GM23338 (cell line): ENCODE data around the gene FLNB. TPM values are rescaled to one million over a fixed set of nuclear protein-coding genes. Genes with fewer than 3 reads are reported as not detected.
A peak's percentile ranks its signal among the peaks of the same experiment; 100 is the strongest.
"Not testable (repeated sequence)": the region's sequence is repeated elsewhere in the genome, so short reads cannot be mapped to it uniquely, and the experiment has no call there.

Experiments used
- ATAC-seq: fragments of 200-7000 bp; cut with Tn5 transposase; 3 replicates; pipeline ENCODE4 v1.9.1; 2020
- DNase-seq: peaks from one replicate; pipeline ENCODE4 v3.0.0-alpha.2; 2015; ENCODE audit warnings: low spot score
- H2AFZ ChIP-seq: fragments of 200-600 bp; sonication (generic); 2 replicates; pipeline ENCODE4 v1.8.0; 2016; ENCODE audit warnings: antibody characterized with exemption, mild to moderate bottlenecking, moderate library complexity
- H3F3A ChIP-seq: fragments of 200-600 bp; sonication (generic); replicated peaks from 2 replicates; pipeline ENCODE4 v1.8.0; 2017; ENCODE audit warnings: antibody characterized with exemption, mixed run types, low read depth
- H3K27ac ChIP-seq: fragments of 200-600 bp; sonication (generic); 2 replicates; pipeline ENCODE4 v1.6.1; 2016; ENCODE audit warnings: low read depth
- H3K27me3 ChIP-seq: fragments of 200-600 bp; sonication (generic); 2 replicates; pipeline ENCODE4 v1.8.0; 2016; ENCODE audit warnings: mild to moderate bottlenecking, mixed run types, moderate library complexity; ENCODE audit not compliant: insufficient read depth
- H3K36me3 ChIP-seq: fragments of 200-600 bp; sonication (generic); 2 replicates; pipeline ENCODE4 v1.8.0; 2016; ENCODE audit warnings: mild to moderate bottlenecking; ENCODE audit not compliant: insufficient read depth
- H3K4me1 ChIP-seq: fragments of 200-600 bp; sonication (generic); 2 replicates; pipeline ENCODE4 v1.8.0; 2016; ENCODE audit warnings: mild to moderate bottlenecking, moderate library complexity; ENCODE audit not compliant: insufficient read depth
- H3K4me2 ChIP-seq: fragments of 200-600 bp; sonication (generic); 2 replicates; pipeline ENCODE4 v1.7.1; 2017; ENCODE audit warnings: mixed run types
- H3K4me3 ChIP-seq: fragments of 200-600 bp; sonication (generic); 2 replicates; pipeline ENCODE4 v1.6.1; 2016; ENCODE audit warnings: mixed run types
- H3K79me2 ChIP-seq: fragments of 200-600 bp; sonication (generic); replicated peaks from 2 replicates; pipeline ENCODE4 v1.8.0; 2017; ENCODE audit warnings: mild to moderate bottlenecking; ENCODE audit not compliant: insufficient read depth
- H3K9me2 ChIP-seq: fragments of 200-600 bp; sonication (generic); 2 replicates; pipeline ENCODE4 v1.8.0; 2017; ENCODE audit not compliant: insufficient read depth
- H4K20me1 ChIP-seq: fragments of 200-600 bp; sonication (generic); replicated peaks from 2 replicates; pipeline ENCODE4 v1.8.0; 2017; ENCODE audit warnings: mild to moderate bottlenecking; ENCODE audit not compliant: insufficient read depth
- H3K27ac Mint-ChIP-seq: 2 replicates; pipeline ENCODE4 v1.8.0; 2020; ENCODE audit warnings: inconsistent platforms, mild to moderate bottlenecking, moderate library complexity, mixed read lengths
- H3K27me3 Mint-ChIP-seq: 3 replicates; pipeline ENCODE4 v1.8.0; 2022; ENCODE audit warnings: low read depth, mild to moderate bottlenecking, moderate library complexity, mixed read lengths, inconsistent platforms; ENCODE audit not compliant: insufficient read depth, poor library complexity
- H3K36me3 Mint-ChIP-seq: 3 replicates; pipeline ENCODE4 v1.8.0; 2021; ENCODE audit warnings: low read depth, mild to moderate bottlenecking, inconsistent platforms, moderate library complexity, mixed read lengths
- H3K4me1 Mint-ChIP-seq: 3 replicates; pipeline ENCODE4 v1.8.0; 2020; ENCODE audit warnings: mild to moderate bottlenecking, inconsistent platforms, mixed read lengths
- H3K4me3 Mint-ChIP-seq: 3 replicates; pipeline ENCODE4 v1.8.0; 2021; ENCODE audit warnings: moderate library complexity, mild to moderate bottlenecking, inconsistent platforms, mixed read lengths
- H3K9me3 Mint-ChIP-seq: 3 replicates; pipeline ENCODE4 v1.8.0; 2020; ENCODE audit warnings: moderate library complexity, mild to moderate bottlenecking, inconsistent platforms, mixed read lengths
- JUNB ChIP-seq: IDR thresholded peaks from one replicate; pipeline ENCODE4 v1.6.1; 2016; ENCODE audit warnings: antibody characterized with exemption; ENCODE audit not compliant: unreplicated experiment
- NANOG ChIP-seq: IDR thresholded peaks from 2 replicates; pipeline ENCODE4 v1.6.1; 2016; ENCODE audit warnings: antibody characterized with exemption, borderline replicate concordance
- STAT1 ChIP-seq: IDR thresholded peaks from one replicate; pipeline ENCODE4 v1.6.1; 2016; ENCODE audit warnings: antibody characterized with exemption; ENCODE audit not compliant: unreplicated experiment
- ZNF114 ChIP-seq: fragments of 250-450 bp; sonication (Bioruptor Pico); IDR thresholded peaks from 2 replicates; pipeline ENCODE4 v1.5.0; 2020; ENCODE audit warnings: mild to moderate bottlenecking, moderate library complexity
- ZNF331 ChIP-seq: fragments of 250-450 bp; sonication (Bioruptor Pico); IDR thresholded peaks from 2 replicates; pipeline ENCODE4 v1.5.0; 2020; ENCODE audit warnings: low read depth, mild to moderate bottlenecking, moderate library complexity
- polyA plus RNA-seq: library from polyadenylated mRNA; unstranded; fragments of >200 nt; fragmentation: Nextera tagmentation; extraction: Ambion mirVana; gene quantifications from 2 replicates; pipeline ENCODE4 v1.2.1, GENCODE V29; 2016
- total RNA-seq: library from RNA; depleted of rRNA; stranded (reverse); fragments of >200 nt; shearing (Covaris generic); gene quantifications from 2 replicates; pipeline ENCODE4 v1.2.3, GENCODE V29; 2014
- TF ChIP-seq, protein P1 (sequence below), 2 experiments: fragments of 200-600 bp in 1 of 2; sonication (generic) in 1 of 2; conservative IDR thresholded peaks; 2 replicates each; pipeline versions ENCODE4 v1.5.1 to v1.6.1; 2016 to 2017; ENCODE audit warnings: antibody characterized with exemption in 2 of 2, low read depth in 2 of 2, mild to moderate bottlenecking in 2 of 2, moderate library complexity in 1 of 2
- TF ChIP-seq, protein P2 (sequence below): fragments of 250-450 bp; sonication (Bioruptor Pico); IDR thresholded peaks from 2 replicates; pipeline ENCODE4 v1.5.0; 2020; ENCODE audit warnings: mild to moderate bottlenecking, moderate library complexity

Gene FLNB
- total and polyA plus RNA-seq, 2 experiments from 2014 or later = 39.7 to 179 TPM

DNA sequence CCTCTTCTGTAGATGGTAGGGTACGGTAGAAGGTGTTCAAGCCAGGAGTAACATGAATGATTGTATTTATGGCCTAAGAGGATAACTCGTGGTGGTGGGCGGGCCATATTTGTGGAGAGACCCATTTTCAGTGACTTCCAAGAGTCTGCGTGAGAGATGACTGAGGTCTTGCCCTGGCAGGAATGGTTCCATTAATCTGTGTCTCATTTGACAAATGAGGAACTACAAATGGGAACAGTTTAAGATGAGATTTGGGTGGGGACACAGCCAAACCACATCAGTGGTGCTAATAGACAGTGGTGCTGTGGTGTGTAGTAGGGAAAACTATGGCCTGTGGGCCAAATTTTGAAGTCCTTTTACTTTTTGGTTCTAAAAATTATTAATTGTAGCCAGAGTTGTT is 47.1 kb downstream of the FLNB start:
- no peaks in the 10 kb centered on the region for H3K36me3 ChIP-seq
- no peak overlapping the region for H3K4me3 ChIP-seq
- no peak for ATAC-seq
- TF ChIP-seq ZNF331 (CRISPR knock-in tag) (no peak), JUNB (no peak), NANOG (no peak)
- TF ChIP-seq, protein P1, sequence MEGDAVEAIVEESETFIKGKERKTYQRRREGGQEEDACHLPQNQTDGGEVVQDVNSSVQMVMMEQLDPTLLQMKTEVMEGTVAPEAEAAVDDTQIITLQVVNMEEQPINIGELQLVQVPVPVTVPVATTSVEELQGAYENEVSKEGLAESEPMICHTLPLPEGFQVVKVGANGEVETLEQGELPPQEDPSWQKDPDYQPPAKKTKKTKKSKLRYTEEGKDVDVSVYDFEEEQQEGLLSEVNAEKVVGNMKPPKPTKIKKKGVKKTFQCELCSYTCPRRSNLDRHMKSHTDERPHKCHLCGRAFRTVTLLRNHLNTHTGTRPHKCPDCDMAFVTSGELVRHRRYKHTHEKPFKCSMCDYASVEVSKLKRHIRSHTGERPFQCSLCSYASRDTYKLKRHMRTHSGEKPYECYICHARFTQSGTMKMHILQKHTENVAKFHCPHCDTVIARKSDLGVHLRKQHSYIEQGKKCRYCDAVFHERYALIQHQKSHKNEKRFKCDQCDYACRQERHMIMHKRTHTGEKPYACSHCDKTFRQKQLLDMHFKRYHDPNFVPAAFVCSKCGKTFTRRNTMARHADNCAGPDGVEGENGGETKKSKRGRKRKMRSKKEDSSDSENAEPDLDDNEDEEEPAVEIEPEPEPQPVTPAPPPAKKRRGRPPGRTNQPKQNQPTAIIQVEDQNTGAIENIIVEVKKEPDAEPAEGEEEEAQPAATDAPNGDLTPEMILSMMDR (conservative IDR thresholded peaks at IDR 0.05; ENCODE audit: low read depth in 2 of 2) = no peak
- H3K4me2 ChIP-seq = no peak overlapping the region
- peaks cover 38% of the 10 kb centered on the region for H3K4me1 ChIP-seq
- no peak for DNase-seq
- Mint-ChIP-seq H3K27ac (no peak overlapping the region), H3K4me1 (peaks cover 43% of the 10 kb centered on the region), H3K36me3 (no peaks in the 10 kb centered on the region; the same call in 2 of the 3 replicates), H3K27me3 (peaks cover 5% of the 10 kb centered on the region), H3K9me3 (no peaks in the 10 kb centered on the region), H3K4me3 (no peak overlapping the region; the same call in 2 of the 3 replicates)
- peaks cover 99% of the 10 kb centered on the region for H3K79me2 ChIP-seq
- peaks cover 9% of the 10 kb centered on the region; the same call in 1 of the 2 replicates for H4K20me1 ChIP-seq
- no peaks in the 10 kb centered on the region for H3F3A ChIP-seq
- peak overlapping the region; percentile 69; the same call in 1 of the 2 replicates for H3K27ac ChIP-seq
- H3K27me3 ChIP-seq = no peaks in the 10 kb centered on the region
- no peaks in the 10 kb centered on the region for H3K9me2 ChIP-seq
- H2AFZ ChIP-seq = no peak overlapping the region

DNA sequence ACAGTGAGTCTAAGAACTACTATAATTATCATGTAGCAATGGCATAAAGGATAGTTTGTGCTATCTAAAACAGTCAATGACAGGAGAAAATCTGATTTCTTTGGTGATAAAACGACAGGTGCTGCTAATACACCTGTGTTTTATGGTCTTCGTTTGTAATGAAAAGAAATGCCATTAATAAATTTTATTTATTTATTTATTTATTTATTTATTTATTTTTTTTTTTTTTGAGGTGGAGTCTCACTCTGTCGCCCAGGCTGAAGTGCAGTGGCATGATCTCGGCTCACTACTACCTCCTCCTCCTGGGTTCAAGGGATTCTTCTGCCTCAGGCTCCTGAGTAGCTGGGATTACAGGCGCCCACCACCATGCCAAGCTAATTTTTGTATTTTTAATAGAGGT is 47.7 kb downstream of the FLNB start:
- not testable (repeated sequence) for H3K36me3 Mint-ChIP-seq
- peaks cover 98% of the 10 kb centered on the region for H3K79me2 ChIP-seq

DNA sequence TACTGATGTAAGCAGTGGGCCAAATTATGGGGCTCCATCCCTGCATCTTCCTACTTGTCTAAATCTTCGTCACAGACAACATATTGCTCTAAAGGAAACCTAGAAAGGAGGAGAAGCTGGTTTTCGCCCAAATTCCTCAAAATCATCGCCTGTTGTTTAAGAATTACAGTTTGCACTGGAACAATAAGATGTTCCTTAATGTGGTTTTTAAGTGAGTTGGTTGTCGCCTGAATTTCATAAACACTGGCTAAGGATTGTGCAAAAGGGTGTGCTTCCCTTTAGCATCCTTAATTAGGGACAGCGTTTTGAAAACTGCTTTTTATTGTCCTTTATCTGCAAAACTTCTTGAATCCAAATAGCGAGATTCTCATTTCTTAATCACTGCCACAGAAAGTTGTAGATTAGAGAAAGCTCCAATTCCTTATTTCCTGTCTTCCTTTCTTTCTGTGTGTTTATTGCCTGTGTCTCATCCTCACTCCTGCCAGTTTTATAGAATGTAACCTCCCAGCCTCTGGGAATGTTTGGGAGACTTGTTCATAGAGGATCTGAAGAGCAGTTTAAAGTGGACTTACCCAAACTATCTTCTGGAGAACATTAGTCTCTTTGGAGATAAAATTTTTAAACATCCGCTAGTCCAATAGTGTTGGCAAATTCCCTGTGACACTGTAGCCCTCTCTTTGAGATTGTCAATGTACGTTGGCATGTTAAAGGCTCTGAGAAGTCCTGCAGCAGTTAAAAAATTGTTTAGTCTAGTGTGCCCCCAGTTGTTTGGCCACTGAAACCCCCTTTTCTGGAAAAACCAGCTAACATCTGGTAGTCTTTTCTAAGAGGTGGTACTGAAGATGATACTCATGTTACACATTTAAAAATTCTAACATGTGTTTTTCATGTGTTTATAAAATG is 50.4 kb downstream of the FLNB start:
- H3K27me3 Mint-ChIP-seq = peaks cover 9% of the 10 kb centered on the region
- H3K4me3 Mint-ChIP-seq = no peak overlapping the region
- H3K27ac Mint-ChIP-seq = peak overlapping the region; percentile 86; the same call in 1 of the 2 replicates
- DNase-seq (no peak), ATAC-seq (no peak)
- Histone ChIP-seq H4K20me1 (peaks cover 8% of the 10 kb centered on the region; the same call in 1 of the 2 replicates), H3K36me3 (no peaks in the 10 kb centered on the region), H3K27me3 (no peaks in the 10 kb centered on the region), H2AFZ (no peak overlapping the region), H3K4me1 (peaks cover 43% of the 10 kb centered on the region), H3K9me2 (no peaks in the 10 kb centered on the region), H3K4me2 (peak overlapping the region; percentile 28; the same call in 1 of the 2 replicates), H3K79me2 (peaks cover 98% of the 10 kb centered on the region), H3F3A (no peaks in the 10 kb centered on the region; the same call in 1 of the 2 replicates), H3K4me3 (no peak overlapping the region), H3K27ac (peak overlapping the region; percentile 88)
- no peaks in the 10 kb centered on the region for H3K9me3 Mint-ChIP-seq
- peaks cover 47% of the 10 kb centered on the region for H3K4me1 Mint-ChIP-seq
- no peaks in the 10 kb centered on the region; the same call in 2 of the 3 replicates for H3K36me3 Mint-ChIP-seq
- no peak for TF ChIP-seq JUNB
- no peak for TF ChIP-seq STAT1
- no peak for TF ChIP-seq ZNF331 (CRISPR knock-in tag)
- TF ChIP-seq, protein P2, sequence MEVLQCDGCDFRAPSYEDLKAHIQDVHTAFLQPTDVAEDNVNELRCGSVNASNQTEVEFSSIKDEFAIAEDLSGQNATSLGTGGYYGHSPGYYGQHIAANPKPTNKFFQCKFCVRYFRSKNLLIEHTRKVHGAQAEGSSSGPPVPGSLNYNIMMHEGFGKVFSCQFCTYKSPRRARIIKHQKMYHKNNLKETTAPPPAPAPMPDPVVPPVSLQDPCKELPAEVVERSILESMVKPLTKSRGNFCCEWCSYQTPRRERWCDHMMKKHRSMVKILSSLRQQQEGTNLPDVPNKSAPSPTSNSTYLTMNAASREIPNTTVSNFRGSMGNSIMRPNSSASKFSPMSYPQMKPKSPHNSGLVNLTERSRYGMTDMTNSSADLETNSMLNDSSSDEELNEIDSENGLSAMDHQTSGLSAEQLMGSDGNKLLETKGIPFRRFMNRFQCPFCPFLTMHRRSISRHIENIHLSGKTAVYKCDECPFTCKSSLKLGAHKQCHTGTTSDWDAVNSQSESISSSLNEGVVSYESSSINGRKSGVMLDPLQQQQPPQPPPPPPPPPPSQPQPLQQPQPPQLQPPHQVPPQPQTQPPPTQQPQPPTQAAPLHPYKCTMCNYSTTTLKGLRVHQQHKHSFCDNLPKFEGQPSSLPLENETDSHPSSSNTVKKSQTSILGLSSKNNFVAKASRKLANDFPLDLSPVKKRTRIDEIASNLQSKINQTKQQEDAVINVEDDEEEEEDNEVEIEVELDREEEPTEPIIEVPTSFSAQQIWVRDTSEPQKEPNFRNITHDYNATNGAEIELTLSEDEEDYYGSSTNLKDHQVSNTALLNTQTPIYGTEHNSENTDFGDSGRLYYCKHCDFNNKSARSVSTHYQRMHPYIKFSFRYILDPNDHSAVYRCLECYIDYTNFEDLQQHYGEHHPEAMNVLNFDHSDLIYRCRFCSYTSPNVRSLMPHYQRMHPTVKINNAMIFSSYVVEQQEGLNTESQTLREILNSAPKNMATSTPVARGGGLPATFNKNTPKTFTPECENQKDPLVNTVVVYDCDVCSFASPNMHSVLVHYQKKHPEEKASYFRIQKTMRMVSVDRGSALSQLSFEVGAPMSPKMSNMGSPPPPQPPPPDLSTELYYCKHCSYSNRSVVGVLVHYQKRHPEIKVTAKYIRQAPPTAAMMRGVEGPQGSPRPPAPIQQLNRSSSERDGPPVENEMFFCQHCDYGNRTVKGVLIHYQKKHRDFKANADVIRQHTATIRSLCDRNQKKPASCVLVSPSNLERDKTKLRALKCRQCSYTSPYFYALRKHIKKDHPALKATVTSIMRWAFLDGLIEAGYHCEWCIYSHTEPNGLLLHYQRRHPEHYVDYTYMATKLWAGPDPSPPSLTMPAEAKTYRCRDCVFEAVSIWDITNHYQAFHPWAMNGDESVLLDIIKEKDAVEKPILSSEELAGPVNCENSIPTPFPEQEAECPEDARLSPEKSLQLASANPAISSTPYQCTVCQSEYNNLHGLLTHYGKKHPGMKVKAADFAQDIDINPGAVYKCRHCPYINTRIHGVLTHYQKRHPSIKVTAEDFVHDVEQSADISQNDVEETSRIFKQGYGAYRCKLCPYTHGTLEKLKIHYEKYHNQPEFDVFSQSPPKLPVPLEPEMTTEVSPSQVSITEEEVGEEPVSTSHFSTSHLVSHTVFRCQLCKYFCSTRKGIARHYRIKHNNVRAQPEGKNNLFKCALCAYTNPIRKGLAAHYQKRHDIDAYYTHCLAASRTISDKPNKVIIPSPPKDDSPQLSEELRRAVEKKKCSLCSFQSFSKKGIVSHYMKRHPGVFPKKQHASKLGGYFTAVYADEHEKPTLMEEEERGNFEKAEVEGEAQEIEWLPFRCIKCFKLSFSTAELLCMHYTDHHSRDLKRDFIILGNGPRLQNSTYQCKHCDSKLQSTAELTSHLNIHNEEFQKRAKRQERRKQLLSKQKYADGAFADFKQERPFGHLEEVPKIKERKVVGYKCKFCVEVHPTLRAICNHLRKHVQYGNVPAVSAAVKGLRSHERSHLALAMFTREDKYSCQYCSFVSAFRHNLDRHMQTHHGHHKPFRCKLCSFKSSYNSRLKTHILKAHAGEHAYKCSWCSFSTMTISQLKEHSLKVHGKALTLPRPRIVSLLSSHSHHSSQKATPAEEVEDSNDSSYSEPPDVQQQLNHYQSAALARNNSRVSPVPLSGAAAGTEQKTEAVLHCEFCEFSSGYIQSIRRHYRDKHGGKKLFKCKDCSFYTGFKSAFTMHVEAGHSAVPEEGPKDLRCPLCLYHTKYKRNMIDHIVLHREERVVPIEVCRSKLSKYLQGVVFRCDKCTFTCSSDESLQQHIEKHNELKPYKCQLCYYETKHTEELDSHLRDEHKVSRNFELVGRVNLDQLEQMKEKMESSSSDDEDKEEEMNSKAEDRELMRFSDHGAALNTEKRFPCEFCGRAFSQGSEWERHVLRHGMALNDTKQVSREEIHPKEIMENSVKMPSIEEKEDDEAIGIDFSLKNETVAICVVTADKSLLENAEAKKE (CRISPR knock-in tag) = no peak
- no peak for TF ChIP-seq ZNF114 (CRISPR knock-in tag)

More for the DNA sequence above, 47.7 kb downstream of the FLNB start:
- not testable (repeated sequence) for ATAC-seq, H3K4me3 ChIP-seq, H3K27ac Mint-ChIP-seq, H3K27me3 Mint-ChIP-seq, H4K20me1 ChIP-seq, H3K27me3 ChIP-seq, H3K9me3 Mint-ChIP-seq, H3K36me3 ChIP-seq, H3F3A ChIP-seq, H3K4me3 Mint-ChIP-seq, H3K27ac ChIP-seq, DNase-seq, H2AFZ ChIP-seq, H3K4me2 ChIP-seq, H3K9me2 ChIP-seq
- H3K4me1 ChIP-seq = peaks cover 36% of the 10 kb centered on the region
- peaks cover 43% of the 10 kb centered on the region for H3K4me1 Mint-ChIP-seq
